ENCODE data around the gene LAMA2. TPM values are rescaled to one million over a fixed set of nuclear protein-coding genes. Genes with fewer than 3 reads are reported as not detected.

LAMA2 gene
- total and polyA plus RNA-seq, 2 of the 8 experiments (the other 6 are each of a cell fraction or from before 2014, with no cell fraction given) = 1.3 to 3.8 TPM

DNA sequence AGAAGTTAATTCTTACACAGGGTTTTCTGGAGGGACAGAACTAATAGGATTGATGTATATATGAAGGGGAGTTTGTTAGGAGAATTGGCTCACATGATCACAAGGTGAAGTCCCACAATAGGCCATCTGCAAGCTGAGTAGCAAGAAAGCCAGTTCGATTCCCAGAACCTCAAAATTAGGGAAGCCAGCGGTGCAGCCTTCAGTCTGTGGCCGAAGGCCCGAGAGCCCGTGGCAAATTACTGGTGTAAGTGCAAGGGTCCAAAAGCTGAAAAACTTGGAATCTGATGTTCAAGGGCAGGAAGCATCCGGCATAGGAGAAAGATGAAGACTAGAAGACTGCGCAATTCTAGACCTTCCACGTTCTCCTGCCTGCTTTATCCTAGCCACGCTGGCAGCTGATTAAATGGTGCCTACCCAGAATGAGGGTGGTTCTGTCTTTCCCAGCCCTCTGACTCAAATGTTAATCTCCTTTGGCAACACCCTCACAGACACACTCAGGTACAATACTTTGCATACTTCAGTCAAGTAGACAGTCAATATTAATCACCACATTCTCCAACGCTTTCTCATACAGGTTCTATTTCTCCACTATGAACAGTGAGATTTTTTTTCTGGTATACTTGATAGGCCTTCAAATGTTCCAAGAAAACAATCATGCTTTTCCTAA is 357.0 kb downstream of the LAMA2 start (continued):
- TF ChIP-seq CHD7 (IDR thresholded peaks at IDR 0.05; ENCODE audit: insufficient replicate concordance, low read length) (no peak), PHF8 (conservative IDR thresholded peaks at IDR 0.05; ENCODE audit: low read depth, low read length) (no peak), SIN3A (conservative IDR thresholded peaks at IDR 0.05 in 1 of 2, IDR thresholded peaks at IDR 0.05 in 1 of 2; ENCODE audit: low read depth in 1 of 2, low read length in 2 of 2) (no peak), EGR1 (IDR thresholded peaks at IDR 0.05; ENCODE audit: borderline replicate concordance, low read depth, low read length) (no peak), SUZ12 (IDR thresholded peaks at IDR 0.05; ENCODE audit: low read length) (no peak), HDAC6 (IDR thresholded peaks at IDR 0.05; ENCODE audit: low read depth, low read length) (no peak), GTF2F1 (IDR thresholded peaks at IDR 0.05; ENCODE audit: borderline replicate concordance, low read depth, low read length) (no peak), CHD1 (IDR thresholded peaks at IDR 0.05; ENCODE audit: low read depth, low read length) (no peak), CREB1 (IDR thresholded peaks at IDR 0.05) (no peak), POLR2AphosphoS5 (IDR thresholded peaks at IDR 0.05; ENCODE audit: low read depth, low read length) (no peak)
